GM21515 (cell line): ENCODE measurements around the gene DNAI1.
"Not testable (repeated sequence)": the region's sequence is repeated elsewhere in the genome, so short reads cannot be mapped to it uniquely, and the experiment has no call there.

Experiments
- ATAC-seq: cut with Tn5 transposase; IDR thresholded peaks from one replicate; pipeline ENCODE4 v1.9.1; 2021; ENCODE audit not compliant: unreplicated experiment

DNAI1 gene

DNA sequence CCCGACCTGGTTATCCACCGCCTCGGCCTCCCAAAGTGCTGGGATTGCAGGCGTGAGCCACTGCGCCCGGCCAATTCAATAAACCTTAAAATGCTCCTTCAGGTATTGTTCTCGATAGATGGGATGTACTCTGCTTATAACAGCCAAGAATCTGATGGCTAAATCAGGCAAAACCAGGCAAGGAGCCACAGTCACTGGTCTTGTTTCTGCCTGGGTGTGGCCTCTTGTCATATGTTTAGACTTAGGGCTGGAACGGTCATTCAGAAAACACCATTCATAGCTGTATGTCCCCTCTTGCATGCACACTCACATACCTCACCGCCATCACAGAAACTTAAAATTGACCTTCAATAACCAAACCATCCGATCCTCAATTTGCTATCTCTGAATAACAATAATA is 8.0 kb upstream of the DNAI1 start:
- ATAC-seq, result no peak

GRCh38 chr9:34451135-34451534 is 7.5 kb upstream of the DNAI1 start:
- ATAC-seq, result no peak

GRCh38 chr9:34451545-34451944 is 7.1 kb upstream of the DNAI1 start:
- ATAC-seq, result peak; percentile 58

- ATAC-seq, result no peak
Observed at GRCh38 chr9:34452568-34452967, 6.0 kb upstream of the DNAI1 start.

- no peak for ATAC-seq
Observed at GRCh38 chr9:34454571-34455065, 4.0 kb upstream of the DNAI1 start.

DNA sequence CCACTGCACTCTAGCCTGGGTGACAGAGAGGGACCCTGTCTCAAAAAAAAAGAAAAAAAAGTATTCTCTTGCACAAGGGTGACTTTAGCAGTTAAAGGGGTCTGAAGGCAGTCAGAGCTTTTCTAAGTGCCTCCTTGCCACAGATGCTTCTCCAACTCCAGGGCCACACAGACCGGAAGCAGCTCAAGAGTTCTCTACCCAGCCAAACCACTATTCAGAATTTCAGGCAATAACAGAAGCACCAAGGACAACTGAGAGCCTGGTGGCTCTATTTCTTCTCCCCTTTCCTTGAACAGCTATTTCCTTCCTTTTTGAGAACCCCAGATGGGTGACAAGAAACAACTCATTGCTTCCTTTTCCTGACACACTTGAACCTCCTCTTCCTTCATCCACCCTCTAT is 2.5 kb upstream of the DNAI1 start:
- ATAC-seq, result no peak

- ATAC-seq, result no peak
Observed at GRCh38 chr9:34456746-34457145, 1.9 kb upstream of the DNAI1 start.

DNA sequence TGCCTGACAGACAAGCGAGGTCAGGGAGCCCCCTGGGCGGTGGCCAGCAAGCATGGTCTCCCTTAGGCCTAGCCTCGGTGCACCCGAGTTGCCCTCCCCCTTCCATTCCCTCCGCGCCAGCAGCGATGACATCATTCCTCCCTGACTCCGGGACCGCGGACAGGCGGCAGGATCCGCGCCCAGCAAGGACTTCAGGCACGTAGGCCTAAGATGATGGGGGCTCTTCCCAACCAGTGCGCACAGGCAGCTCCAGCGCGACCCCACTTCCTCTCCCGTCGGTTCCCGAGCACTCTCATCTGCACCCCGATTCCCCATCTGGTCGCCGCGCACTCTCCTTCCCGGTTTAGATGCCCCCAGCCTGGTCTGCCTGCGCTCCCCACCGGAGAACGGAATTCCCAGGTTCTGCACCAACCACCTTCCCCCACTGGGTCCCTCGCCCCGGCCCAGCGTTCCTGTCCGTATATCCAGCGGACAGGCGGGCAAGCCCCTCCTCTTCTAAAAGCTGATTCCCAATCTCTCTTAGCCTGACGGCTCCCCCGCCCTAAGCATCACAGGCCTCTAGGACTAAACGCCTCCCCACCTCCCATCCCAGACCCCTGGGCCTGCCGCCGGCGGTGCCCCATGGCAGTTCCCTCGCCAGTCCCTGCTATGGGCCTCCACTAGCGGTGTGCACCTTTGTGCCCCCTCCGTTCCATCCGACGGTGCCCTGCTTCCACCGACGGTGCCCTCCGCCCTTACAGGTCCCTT is 1.2 kb upstream of the DNAI1 start:
- ATAC-seq, result no peak

GRCh38 chr9:34458959-34459340 is 345 bp downstream of the DNAI1 start:
- no peak for ATAC-seq

DNA sequence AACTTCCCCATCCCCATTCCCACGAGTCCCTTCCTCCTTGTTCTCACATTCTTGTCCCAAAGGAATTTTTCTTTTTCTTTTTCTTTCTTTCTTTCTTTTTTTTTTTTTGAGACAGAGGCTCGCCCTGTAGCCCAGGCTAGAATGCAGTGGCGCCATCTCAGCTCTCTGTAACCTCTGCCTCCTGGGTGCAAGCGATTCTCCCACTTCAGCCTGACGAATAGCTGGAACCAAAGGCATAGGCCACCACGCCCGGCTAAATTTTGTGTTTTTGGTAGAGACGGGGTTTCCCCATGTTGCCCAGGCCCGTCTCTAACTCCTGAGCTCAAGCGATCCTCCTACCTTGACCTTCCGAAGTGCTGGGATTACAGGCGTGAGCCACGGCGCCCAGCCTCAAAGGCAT is 751 bp downstream of the DNAI1 start:
- ATAC-seq, result no peak

GRCh38 chr9:34459941-34460340 is 1.3 kb downstream of the DNAI1 start:
- ATAC-seq, result no peak

DNA sequence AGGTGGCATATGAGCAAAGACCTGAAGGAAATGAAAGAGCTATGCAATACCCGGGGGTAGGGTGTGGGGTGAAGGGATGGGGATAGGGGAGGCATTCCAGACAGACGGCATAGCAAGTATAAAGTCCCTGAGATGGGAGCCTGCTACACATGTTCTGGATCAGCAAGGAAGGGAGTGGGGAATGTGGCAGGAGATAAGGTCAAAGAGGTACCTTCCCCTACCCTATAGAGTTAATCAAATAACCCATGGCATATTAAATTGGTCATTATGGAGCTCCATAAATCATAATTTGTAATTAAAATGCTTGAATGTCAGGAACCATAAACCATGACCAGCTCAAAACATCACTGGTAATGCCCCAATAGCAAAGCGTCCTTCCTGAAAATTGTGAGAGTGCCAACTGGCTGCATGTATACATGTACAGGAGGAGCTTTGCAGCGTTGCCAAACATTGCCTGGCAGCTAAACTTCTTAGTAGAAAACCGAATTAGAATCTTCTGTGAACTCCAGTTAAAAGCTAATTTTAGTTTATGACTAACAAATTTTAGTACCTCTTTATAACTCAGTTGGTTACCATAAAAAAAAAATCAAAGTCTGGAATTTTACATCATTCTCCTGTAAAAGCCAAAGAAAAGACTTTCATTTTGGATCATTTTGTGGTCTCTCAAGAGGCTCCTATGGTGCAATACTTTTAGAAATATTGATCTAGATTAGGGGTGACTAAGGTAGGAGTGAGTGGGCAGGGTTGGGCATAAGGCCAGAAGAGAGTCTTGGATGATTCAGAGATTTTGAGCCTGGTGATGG is 4.7 kb downstream of the DNAI1 start:
- no peak for ATAC-seq

DNA sequence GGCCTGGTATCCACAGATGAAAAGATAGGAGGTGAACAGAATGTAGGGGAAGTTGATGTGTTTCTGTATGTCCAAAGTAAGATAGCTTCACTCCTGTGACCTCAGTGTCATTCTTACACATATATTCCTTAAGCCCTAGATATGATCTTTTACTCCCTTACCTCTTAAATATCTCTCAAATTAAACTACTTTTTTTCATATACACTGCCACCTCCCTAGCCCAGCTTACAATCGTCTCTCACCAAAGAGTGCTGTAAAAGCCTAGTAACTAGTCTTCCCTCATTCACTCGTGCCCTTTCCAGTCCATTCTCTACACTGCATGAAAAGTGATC is 5.3 kb downstream of the DNAI1 start:
- ATAC-seq, result no peak

DNA sequence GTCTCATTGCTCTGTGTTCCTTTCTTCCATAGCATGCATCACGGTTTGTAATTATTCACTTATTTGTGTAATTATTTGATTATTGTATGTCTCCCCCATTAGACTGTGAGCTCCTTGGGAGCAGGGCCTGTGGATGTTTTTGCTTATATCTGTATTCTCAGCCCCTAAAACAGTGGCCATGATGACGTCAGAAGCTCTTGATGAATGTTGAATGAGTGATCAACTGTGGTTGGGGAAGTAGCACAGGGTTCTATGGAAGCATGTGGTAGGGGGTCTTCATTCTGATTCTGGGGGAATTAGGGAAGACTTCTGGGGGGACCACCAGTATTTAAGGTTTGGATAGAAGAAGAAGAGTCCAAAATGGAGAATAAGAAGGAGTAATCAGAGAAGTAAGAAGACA is 6.0 kb downstream of the DNAI1 start:
- no peak for ATAC-seq

- ATAC-seq, result no peak
Observed at GRCh38 chr9:34465468-34465867, 6.9 kb downstream of the DNAI1 start.

- no peak for ATAC-seq
Observed at GRCh38 chr9:34475097-34475496, 16.5 kb downstream of the DNAI1 start.

DNA sequence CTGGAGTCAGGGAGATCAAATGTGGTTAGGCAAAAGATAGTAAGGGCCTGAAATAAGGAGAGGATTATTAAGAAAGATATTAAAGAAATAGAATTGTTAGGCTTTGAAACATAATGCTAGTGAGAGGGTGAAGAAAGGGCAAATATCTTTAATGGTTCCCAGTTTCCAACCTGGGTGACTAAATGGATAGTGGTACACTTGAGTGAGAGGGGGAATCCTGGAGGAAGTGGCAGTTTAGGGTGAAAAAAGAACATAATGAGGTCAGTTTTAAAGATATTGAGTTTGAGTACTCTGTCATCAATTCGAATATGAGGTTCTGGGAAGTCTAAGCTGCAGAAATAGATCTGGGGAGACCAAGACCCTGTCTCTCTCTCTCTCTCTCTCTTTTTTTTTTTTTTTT is 18.9 kb downstream of the DNAI1 start:
- no peak for ATAC-seq

DNA sequence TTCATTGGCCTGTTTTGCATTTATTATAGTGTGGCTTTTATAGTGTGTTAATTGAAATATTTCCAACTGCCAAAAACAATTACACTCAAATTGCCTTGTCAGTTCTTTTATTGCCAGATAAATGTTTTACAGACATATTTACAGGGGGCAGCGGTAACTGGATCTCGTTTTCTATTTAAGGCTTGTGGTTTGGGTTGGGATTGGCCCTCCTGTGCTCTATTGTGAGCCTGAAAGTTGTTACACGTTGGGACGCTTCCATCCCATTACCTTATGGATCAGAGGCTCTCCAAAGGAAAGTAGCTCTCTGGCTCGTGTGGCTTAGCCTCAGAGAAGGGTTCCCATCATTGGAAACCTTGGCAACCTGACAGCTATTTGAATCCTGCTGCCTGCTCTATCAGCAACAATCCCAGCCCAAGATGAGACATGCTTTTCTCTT is 20.8 kb downstream of the DNAI1 start:
- ATAC-seq, result no peak

DNA sequence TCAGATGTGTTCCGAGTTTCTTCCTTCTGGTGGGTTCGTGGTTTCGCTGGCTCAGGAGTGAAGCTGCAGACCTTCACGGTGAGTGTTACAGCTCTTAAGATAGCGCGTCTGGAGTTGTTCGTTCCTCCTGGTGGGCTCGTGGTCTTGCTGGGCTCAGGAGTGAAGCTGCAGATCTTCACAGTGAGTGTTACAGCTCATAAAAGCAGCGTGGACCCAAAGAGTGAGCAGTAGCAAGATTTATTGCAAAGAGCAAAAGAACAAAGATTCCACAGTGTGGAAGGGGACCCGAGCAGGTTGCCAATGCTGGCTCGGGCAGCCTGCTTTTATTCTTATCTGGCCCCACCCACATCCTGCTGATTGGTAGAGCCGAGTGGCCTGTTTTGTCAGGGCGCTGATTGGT is 23.0 kb downstream of the DNAI1 start:
- not testable (repeated sequence) for ATAC-seq

- ATAC-seq, result not testable (repeated sequence)
Observed at GRCh38 chr9:34482746-34483145, 24.1 kb downstream of the DNAI1 start.

GRCh38 chr9:34484678-34485077 is 26.1 kb downstream of the DNAI1 start:
- ATAC-seq, result no peak

DNA sequence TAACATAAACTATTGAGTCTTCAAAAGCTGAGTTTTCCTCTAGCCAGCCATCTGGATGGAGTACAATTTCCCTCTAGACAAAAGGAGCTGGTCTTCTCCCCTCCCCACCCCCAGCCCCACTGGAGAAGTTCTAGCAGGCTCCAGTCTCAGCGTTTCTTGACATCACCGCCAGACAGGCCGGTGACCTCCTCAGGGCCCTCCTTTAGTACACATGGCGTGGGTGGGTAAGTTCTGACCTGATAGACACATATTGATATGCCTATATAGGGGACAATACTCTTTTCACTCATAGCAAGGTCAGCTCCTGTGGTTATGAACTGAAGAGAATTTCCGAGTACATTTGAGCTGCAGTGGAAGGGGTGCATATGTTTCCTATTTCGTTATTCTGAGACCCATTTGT is 27.2 kb downstream of the DNAI1 start:
- no peak for ATAC-seq
